SU-DHL-6 (cell line): ENCODE data around the gene DAW1.

Experiments
- EZH2phosphoT487 ChIP-seq: fragments of 200-600 bp; sonication (generic), shearing (Covaris generic); conservative IDR thresholded peaks from 2 replicates; pipeline ENCODE4 v1.6.1; 2018; ENCODE audit warnings: mild to moderate bottlenecking, antibody characterized with exemption, low read length, moderate library complexity, mixed read lengths
- TF ChIP-seq, protein P1 (sequence below): fragments of 200-600 bp; sonication (generic); IDR thresholded peaks from one replicate; pipeline ENCODE4 v1.5.1; 2017; ENCODE audit warnings: antibody characterized with exemption, mild to moderate bottlenecking, low read length, moderate library complexity; ENCODE audit not compliant: insufficient read depth, poor library complexity, severe bottlenecking

DNA sequence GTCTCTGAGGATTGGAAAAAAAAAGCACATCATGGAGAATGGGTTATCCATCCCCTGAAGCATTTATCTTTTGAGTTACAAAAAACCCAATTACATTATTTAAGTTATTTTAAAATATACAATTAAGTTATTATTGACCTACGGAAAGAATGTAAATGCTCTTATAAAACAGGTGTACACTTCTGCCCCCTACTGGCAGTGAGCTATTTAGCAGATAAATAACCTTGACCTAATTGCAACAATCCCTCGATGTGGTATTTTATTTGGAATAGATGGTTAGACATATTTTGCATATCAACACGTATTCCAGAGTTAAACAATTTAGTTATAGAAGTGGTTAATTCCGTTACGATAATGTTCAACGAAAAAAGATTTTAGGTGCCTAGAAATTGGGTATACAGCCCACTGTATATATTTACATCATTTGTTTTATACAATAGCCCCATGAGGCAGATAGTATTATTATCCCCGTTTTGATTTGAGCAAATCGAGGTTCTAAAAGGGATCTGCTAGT is 9.1 kb upstream of the DAW1 start:
- TF ChIP-seq, protein P1, sequence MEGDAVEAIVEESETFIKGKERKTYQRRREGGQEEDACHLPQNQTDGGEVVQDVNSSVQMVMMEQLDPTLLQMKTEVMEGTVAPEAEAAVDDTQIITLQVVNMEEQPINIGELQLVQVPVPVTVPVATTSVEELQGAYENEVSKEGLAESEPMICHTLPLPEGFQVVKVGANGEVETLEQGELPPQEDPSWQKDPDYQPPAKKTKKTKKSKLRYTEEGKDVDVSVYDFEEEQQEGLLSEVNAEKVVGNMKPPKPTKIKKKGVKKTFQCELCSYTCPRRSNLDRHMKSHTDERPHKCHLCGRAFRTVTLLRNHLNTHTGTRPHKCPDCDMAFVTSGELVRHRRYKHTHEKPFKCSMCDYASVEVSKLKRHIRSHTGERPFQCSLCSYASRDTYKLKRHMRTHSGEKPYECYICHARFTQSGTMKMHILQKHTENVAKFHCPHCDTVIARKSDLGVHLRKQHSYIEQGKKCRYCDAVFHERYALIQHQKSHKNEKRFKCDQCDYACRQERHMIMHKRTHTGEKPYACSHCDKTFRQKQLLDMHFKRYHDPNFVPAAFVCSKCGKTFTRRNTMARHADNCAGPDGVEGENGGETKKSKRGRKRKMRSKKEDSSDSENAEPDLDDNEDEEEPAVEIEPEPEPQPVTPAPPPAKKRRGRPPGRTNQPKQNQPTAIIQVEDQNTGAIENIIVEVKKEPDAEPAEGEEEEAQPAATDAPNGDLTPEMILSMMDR = peak; percentile 74
- no peak for TF ChIP-seq EZH2phosphoT487
